Erythroblast (primary cell): ENCODE data around the gene ZXDC.

ENCODE experiments used
- DNase-seq, 2 experiments: peaks; one replicate each; lab custom pipeline; 2025; lab: John Stamatoyannopoulos, UW
- GATA1 ChIP-seq: IDR thresholded peaks from 2 replicates; pipeline ENCODE4 v1.6.1; 2011; ENCODE audit warnings: low read depth, mild to moderate bottlenecking, control low read depth, low read length, moderate library complexity
- POLR2A ChIP-seq: IDR thresholded peaks from 2 replicates; pipeline ENCODE4 v1.6.1; 2011; ENCODE audit warnings: mild to moderate bottlenecking, low read length

The ZXDC gene

DNA sequence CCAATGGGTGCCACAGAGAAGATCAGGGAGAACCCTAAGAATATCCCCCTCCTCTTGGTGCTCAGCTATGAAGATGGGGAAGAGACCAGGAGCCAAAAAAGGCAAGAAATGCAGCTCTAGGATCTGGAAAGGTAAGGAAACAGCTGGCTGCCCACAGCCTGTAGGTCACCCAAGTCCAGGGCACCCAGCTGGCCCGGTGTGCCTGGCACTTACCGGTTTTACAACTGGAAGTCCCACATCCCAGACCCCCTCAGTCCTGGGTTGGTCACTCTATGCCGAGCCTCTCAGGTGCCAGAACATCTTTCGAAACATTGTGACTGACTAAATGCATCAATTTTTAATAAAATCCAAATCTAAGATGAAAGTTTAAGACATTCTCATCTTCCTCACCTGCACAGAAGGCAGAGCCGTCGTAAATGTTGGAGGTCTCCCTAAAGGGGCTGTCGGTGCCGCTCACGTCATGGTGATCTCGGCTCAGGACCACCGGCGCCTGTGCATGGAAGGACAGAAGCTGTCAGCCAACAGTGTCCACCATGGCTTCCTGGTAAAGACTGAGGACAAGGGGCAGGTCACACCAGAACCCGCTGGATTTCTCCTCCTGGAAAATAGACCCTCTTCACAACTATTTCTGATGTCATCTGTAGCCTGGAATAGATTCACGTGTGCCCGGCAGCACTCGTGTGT is 13.3 kb upstream of the ZXDC start:
- TF ChIP-seq POLR2A, result no peak
- TF ChIP-seq GATA1, result no peak

DNA sequence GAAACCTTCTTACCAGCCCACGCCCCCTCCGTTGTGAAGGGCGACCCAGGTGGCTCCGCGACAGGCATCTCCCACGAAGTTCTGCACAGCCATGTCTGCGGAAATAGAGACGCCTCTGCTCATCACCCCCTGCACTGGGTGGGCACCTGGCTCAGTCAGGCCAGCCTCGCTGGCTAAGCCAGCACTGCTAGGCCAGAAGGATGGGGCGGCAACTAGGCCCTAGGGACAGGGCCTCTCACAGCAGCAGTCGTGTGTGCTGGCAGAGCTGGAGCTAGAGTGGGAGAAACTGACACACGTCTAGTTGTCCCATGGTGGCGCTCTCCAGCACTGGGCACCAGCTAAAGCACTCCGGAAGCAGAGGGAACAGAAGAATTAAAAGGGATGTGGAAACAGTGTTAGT is 12.5 kb upstream of the ZXDC start:
- no peak for DNase-seq
- TF ChIP-seq GATA1 (no peak), POLR2A (no peak)

More for the DNA sequence above, 13.3 kb upstream of the ZXDC start:
- no peak for DNase-seq

DNA sequence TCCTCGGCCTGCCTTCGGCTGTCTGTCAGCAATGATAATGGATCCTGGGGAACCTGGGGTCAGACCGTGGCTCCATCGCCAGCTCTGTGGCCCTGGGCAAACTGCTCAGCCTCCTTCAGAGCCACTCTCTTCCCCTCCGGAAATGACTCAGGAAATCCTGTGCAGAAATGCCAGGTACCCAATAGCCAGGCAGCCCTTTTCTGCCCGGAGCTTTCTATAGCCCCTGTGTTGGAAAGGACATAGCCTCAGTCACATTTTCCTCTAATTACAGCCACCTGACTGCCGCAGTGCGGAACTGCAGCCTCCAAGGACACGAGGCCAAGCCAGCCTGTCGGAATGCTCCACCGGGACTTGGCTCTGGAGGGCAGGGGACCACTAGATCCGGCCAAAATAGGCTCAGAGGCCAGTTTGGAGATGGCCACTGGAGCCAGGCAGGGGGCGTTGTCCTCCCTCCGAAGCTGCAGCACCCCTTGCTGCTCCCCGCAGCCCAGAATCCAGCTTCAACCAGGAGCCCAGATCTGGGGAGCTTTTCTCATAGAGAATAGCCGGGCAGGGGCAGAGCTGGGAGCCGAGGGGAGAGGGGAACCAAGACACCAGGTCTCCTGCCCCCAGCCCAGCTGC is 11.6 kb upstream of the ZXDC start:
- TF ChIP-seq POLR2A, result no peak
- TF ChIP-seq GATA1, result no peak

GRCh38 chr3:126486360-126486847 is 10.7 kb upstream of the ZXDC start:
- no peak for DNase-seq
- TF ChIP-seq POLR2A (no peak), GATA1 (no peak)

More for the DNA sequence above, 11.6 kb upstream of the ZXDC start:
- no peak for DNase-seq

GRCh38 chr3:126485956-126486355 is 10.3 kb upstream of the ZXDC start:
- no peak for DNase-seq
- TF ChIP-seq GATA1 (no peak), POLR2A (no peak)

DNA sequence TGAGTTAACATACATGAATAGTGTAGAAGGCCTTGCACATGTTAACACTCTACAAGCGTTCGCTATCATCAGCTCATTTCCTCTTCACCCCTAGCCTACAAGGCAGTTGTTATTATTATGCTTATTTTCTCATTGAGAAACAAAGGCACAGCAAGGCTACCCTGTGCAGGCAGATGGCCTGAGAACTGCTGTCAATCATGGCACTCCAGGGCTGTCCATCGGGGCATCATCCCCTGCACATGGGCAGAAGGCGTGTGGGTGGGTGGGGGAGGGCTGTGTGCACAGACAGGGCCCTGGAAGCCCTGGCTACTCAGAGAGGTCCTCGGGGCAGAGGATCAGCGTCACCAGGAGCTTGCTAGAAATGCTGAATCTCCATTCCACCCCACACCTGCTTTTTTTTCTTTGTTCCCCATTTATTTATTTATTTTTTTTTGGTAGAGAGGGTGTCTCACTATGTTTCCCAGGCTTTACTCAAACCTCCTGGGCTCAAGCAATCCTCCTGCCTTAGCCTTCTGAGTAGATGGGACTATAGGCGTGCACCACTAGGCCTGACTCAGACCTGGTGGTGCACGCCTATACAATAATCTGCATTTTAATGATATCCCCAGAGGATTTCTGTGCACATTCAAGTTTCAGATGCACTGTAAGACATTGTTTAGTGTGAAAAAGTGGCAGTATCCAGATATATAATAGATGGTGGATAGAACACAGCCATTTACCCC is 9.6 kb upstream of the ZXDC start:
- no peak for TF ChIP-seq POLR2A
- no peak for TF ChIP-seq GATA1

DNA sequence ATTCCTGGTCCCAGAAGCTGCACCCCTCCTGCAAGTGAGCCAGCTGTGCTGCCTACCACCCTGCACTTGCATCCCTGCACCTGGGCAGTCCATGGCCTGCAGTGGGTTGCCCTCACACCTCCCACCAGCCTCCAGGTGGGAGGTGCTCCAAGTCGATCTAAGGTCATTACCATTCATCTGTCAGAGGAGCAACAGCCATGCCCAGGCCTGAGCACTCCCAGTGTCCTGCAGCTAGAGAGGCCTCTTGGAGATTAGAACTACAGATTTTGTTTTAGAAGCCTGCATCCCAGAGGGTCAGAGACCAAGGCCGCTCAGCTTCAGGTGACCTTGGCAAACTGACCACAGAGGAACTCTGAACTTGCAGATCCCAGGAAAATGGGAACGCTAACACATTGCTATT is 9.0 kb upstream of the ZXDC start:
- DNase-seq, result no peak
- TF ChIP-seq POLR2A (no peak), GATA1 (no peak)

More for the DNA sequence above, 9.6 kb upstream of the ZXDC start:
- no peak for DNase-seq

DNA sequence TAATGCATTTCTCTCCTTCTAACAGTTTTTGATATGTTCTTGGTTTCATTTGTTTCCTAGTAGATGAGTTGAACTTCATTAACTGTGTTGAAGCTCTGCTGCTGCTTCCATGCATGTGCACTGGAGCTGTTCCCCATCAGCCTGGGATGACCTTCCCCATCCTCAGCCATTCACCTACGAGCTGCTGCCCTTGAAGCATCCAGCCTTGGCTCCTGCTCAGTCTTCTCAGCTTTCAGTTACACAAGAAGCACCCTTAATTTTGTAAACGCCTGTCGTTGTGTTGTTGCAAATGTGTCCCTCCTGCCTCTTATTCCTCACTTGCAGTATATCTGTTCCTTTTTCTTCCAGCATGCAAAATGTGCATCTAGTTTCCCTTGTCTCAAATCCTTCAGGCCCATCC is 8.5 kb upstream of the ZXDC start:
- TF ChIP-seq POLR2A, result no peak
- no peak for TF ChIP-seq GATA1
- no peak for DNase-seq

DNA sequence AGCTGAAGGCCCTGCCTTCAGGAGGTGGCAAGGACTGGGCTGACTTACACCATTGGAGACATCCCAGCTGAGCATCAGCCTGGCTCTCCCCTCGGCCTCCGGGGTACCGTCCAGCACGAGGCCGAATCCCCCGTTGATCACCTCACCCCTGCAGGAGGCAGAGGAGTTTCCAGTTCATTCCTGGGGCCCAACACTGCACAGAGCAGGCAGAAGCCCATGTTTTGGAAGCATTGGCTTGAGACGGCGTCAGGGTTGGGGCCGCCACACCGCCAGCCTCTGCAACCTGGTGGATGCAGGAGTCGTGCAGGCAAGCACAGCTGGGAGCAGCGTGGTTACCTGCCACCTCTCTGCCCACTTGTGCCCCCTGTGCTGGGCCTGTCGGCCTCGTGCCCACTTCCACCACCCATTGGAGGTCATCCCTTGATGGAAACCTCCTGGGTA is 7.7 kb upstream of the ZXDC start:
- DNase-seq, result no peak
- TF ChIP-seq GATA1 (no peak), POLR2A (no peak)

GRCh38 chr3:126482503-126483255 is 7.0 kb upstream of the ZXDC start:
- TF ChIP-seq POLR2A, result no peak
- no peak for TF ChIP-seq GATA1
- DNase-seq, result no peak

DNA sequence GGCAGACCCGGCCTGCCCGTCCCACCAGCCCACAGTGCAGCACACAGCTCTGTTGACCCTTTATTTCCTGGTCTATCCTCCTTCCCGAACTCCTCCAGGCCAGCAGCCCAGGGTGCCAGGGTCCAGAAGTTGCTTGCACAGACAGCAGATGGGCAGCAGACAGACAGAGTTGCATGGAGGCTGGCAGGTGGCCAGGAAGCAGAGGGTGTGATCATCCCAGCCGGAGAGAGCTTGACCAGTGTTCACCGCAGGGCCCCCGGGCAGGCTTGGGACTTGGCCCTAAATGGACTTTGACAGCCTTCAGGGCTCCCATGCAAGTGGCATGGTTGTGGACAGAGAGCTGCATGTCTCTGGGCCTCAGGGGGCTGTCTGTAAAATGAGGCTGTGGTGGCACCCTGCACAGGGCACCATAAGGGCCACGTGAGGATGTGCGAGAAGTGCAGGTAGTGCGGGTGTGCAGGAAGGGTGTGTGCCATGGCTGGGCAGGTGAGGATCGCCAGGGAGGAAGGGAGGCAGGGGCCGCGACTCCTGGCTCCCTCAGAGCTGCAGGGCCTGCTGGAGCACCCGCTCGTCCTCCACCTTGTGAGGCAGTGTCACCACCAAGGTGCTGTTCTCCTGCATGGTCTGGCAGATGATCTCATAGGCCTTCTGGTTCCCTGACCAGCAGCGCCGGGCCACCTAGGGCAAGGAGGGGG is 6.3 kb upstream of the ZXDC start:
- no peak for TF ChIP-seq POLR2A
- peak in 1 of 2 experiments; percentile 6 for DNase-seq

DNA sequence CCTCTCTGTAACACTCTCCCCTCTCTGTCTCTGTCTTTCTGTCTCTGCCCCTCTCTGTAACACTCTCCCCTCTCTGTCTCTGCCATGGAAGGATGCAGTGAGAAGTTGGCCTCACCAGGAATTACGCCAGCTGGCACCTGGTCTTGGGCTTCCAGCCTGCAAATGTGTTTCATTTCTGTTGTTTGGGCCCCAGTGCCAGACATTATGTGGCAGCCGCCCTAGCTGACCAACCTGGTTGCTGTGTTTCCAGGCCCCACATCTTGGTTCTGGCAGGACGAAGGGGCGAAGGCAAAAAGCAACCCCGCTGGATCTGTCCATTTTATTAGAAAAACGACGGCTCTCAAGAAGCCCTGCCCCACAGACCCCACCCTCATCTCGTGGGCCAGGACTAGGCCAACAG is 5.2 kb upstream of the ZXDC start:
- no peak for DNase-seq
- no peak for TF ChIP-seq POLR2A
- no peak for TF ChIP-seq GATA1

DNA sequence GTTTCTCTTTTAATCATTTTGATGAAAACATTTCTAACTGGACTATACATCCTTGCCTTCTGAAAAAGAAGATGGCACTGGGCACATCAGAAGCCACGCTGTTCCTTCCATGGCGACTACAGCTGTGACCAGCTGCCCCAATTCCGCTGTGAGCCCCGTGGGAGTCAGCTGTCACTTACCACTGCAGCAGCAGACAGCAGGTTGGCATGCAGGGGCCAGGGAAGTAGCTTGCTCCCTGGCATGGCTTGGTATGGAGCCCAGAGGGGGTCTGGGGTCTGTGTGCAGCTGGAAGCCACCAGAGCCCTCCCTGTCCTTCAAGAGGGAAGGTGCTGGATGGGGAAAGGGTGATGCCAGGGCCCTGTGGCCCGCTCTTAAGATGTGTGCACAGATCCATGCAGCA is 4.5 kb upstream of the ZXDC start:
- TF ChIP-seq GATA1 (no peak), POLR2A (no peak)
- DNase-seq, result no peak

DNA sequence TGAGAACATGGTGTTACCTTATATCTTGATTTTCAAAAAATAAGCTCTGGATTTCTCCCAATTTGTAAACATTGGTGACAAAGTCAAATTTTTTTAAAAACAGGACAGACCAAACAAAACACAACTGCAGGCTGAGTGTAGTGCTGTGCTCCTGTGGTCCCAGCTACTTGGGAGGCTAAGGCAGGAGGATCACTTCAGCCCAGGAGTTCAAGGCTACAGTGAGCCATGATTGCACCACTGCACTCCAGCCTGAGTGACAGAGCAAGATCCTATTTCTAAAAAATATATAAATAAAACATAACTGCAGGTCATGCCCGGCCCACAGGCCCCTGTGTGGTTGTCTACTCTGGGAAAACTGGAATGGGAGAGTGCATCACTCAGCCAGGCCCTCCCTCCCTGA is 4.0 kb upstream of the ZXDC start:
- TF ChIP-seq GATA1, result no peak
- TF ChIP-seq POLR2A, result no peak
- no peak for DNase-seq
